Activated CD8-positive, alpha-beta T cell treated with anti-CD3 and anti-CD28 coated beads for 36 hours (primary cell): ENCODE results near the gene RTN1. TPM values are rescaled to one million over a fixed set of nuclear protein-coding genes. Genes with fewer than 3 reads are reported as not detected.

Source experiments
- ATAC-seq: fragments of 200-7000 bp; cut with Tn5 transposase; one replicate; pipeline ENCODE4 v1.10.0; 2021; ENCODE audit warnings: mild to moderate bottlenecking, moderate library complexity
- CTCF ChIA-PET: fragments of 350-600 bp; sonication (Branson Sonifier 250); formaldehyde crosslinking; loops from one replicate; lab custom pipeline; 2021; ENCODE audit warnings: antibody characterized with exemption; lab: Charles Lee
- POLR2A ChIA-PET: fragments of 350-600 bp; sonication (Branson Sonifier 250); formaldehyde crosslinking; loops from one replicate; lab custom pipeline; 2021; ENCODE audit warnings: antibody characterized with exemption; lab: Charles Lee
- DNase-seq: peaks from one replicate; pipeline ENCODE4 v3.0.0-alpha.2; 2020
- H3K27ac Mint-ChIP-seq: one replicate; pipeline ENCODE4 v1.8.0; 2021; ENCODE audit warnings: mild to moderate bottlenecking, mixed read lengths
- H3K27me3 Mint-ChIP-seq: one replicate; pipeline ENCODE4 v1.8.0; 2021; ENCODE audit warnings: mixed read lengths
- H3K36me3 Mint-ChIP-seq: one replicate; pipeline ENCODE4 v1.8.0; 2021; ENCODE audit warnings: low read depth, mixed read lengths
- H3K4me1 Mint-ChIP-seq: one replicate; pipeline ENCODE4 v1.8.0; 2021; ENCODE audit warnings: low read depth, mixed read lengths
- H3K4me3 Mint-ChIP-seq: one replicate; pipeline ENCODE4 v1.8.0; 2021; ENCODE audit warnings: mild to moderate bottlenecking, moderate library complexity, mixed read lengths
- H3K9me3 Mint-ChIP-seq: one replicate; pipeline ENCODE4 v1.8.0; 2021; ENCODE audit warnings: mixed read lengths
- CTCF ChIP-seq: fragments of 200-600 bp; IDR thresholded peaks from one replicate; pipeline ENCODE4 v1.8.0; 2022; ENCODE audit warnings: antibody characterized with exemption, mild to moderate bottlenecking
- intact Hi-C: fragments of 100-400 bp; cut with micrococcal nuclease; formaldehyde crosslinking; loops from one replicate; pipeline ENCODE4 v1.10.0; 2022
- total RNA-seq, 2 experiments: library from RNA; stranded (reverse); gene quantifications; one replicate each; pipeline ENCODE4 v1.2.3, GENCODE V29; 2021

Gene RTN1
- total RNA-seq, 2 experiments from 2014 or later = not detected

GRCh38 chr14:59830338-59830734 lies 40.2 kb downstream of the RTN1 start:
- Mint-ChIP-seq H3K9me3 (no peaks in the 10 kb centered on the region), H3K36me3 (no peaks in the 10 kb centered on the region), H3K4me3 (no peak overlapping the region), H3K27me3 (peaks cover 23% of the 10 kb centered on the region), H3K27ac (no peak overlapping the region), H3K4me1 (no peaks in the 10 kb centered on the region)
- intact Hi-C loops = no loop called here
- no peak for TF ChIP-seq CTCF
- CTCF ChIA-PET = no interaction called here
- DNase-seq (no peak), ATAC-seq (no peak)
- POLR2A ChIA-PET = no interaction called here

- Mint-ChIP-seq H3K9me3 (no peaks in the 10 kb centered on the region), H3K27me3 (peaks cover 22% of the 10 kb centered on the region), H3K27ac (no peak overlapping the region), H3K4me3 (no peak overlapping the region), H3K4me1 (no peaks in the 10 kb centered on the region), H3K36me3 (no peaks in the 10 kb centered on the region)
- ATAC-seq (no peak), DNase-seq (no peak)
- intact Hi-C loops = no loop called here
- no peak for TF ChIP-seq CTCF
- POLR2A ChIA-PET = interaction anchor here (0.9 kb wide), 1 partner anchor 25 kb away, joined by 3 read pairs; no protein-coding TSS in a partner anchor
- CTCF ChIA-PET = no interaction called here
Measured at GRCh38 chr14:59829469-59830337, 40.9 kb downstream of the RTN1 start.

GRCh38 chr14:59828276-59828675 lies 42.3 kb downstream of the RTN1 start:
- intact Hi-C loops = no loop called here
- H3K27ac Mint-ChIP-seq = no peak overlapping the region
- no peaks in the 10 kb centered on the region for H3K36me3 Mint-ChIP-seq
- no peaks in the 10 kb centered on the region for H3K9me3 Mint-ChIP-seq
- TF ChIP-seq CTCF = no peak
- peaks cover 20% of the 10 kb centered on the region for H3K27me3 Mint-ChIP-seq
- POLR2A ChIA-PET = interaction anchor here (0.9 kb wide), 1 partner anchor 24 kb away, joined by 3 read pairs; no protein-coding TSS in a partner anchor
- no peak overlapping the region for H3K4me3 Mint-ChIP-seq
- DNase-seq (no peak), ATAC-seq (no peak)
- CTCF ChIA-PET = no interaction called here
- H3K4me1 Mint-ChIP-seq = no peaks in the 10 kb centered on the region

- Mint-ChIP-seq H3K9me3 (no peaks in the 10 kb centered on the region), H3K27me3 (peaks cover 22% of the 10 kb centered on the region), H3K4me1 (no peaks in the 10 kb centered on the region), H3K27ac (no peak overlapping the region), H3K4me3 (no peak overlapping the region), H3K36me3 (no peaks in the 10 kb centered on the region)
- intact Hi-C loops = no loop called here
- ATAC-seq (no peak), DNase-seq (no peak)
- no peak for TF ChIP-seq CTCF
- ChIA-PET POLR2A (no interaction called here), CTCF (no interaction called here)
Measured at GRCh38 chr14:59827401-59827800, 43.2 kb downstream of the RTN1 start.

GRCh38 chr14:59826150-59826549 lies 44.4 kb downstream of the RTN1 start:
- no peaks in the 10 kb centered on the region for H3K4me1 Mint-ChIP-seq
- DNase-seq (no peak), ATAC-seq (no peak)
- H3K27me3 Mint-ChIP-seq = peaks cover 26% of the 10 kb centered on the region
- H3K36me3 Mint-ChIP-seq = no peaks in the 10 kb centered on the region
- H3K4me3 Mint-ChIP-seq = no peak overlapping the region
- H3K27ac Mint-ChIP-seq = no peak overlapping the region
- H3K9me3 Mint-ChIP-seq = no peaks in the 10 kb centered on the region
- ChIA-PET POLR2A (no interaction called here), CTCF (no interaction called here)
- TF ChIP-seq CTCF = no peak
- intact Hi-C loops = no loop called here
